Measurements from ENCODE around the gene ATOSA. TPM values are rescaled to one million over a fixed set of nuclear protein-coding genes. Genes with fewer than 3 reads are reported as not detected.

Gene ATOSA
- total and polyA plus RNA-seq, 2 of the 8 experiments (the other 6 are each of a cell fraction or from before 2014, with no cell fraction given) = 4.6 to 7.9 TPM

DNA sequence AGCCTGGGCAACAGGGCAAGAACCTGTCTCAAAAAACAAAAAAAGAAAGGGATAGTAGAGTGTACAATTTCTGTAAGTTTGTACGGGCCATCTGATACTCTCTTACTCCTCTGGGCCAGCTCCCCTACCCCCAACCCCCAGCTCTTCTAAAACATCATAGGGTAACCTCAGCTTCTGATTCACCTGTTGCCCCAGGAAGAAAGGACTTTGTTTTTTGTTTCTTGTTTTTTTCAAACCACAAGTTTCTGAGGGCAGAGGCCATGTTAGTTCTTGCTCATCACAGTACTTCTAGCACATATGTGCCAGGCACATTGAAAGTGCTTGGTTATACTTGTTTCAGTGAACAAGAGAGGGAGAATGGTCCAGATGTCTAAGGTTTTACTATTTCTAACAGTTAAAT is 20.2 kb downstream of the ATOSA start:
- Histone ChIP-seq H3K9ac (replicated peaks in 1 of 4; ENCODE audit: extremely low read depth in 1 of 4, low read depth in 3 of 4, low read length in 3 of 4) (no peak overlapping the region), H2BK120ac (replicated peaks; ENCODE audit: low read depth, low read length) (no peak overlapping the region), H2AK5ac (ENCODE audit: low read depth, low read length) (no peak overlapping the region), H4K20me1 (replicated peaks in 1 of 2; ENCODE audit: control insufficient read depth in 1 of 2, insufficient read depth in 2 of 2, low read length in 2 of 2) (no peaks in the 10 kb centered on the region), H3K56ac (replicated peaks; ENCODE audit: insufficient read length, low read depth, low read length) (no peak overlapping the region), H3K18ac (ENCODE audit: extremely low read depth, low read length) (no peak overlapping the region), H2BK20ac (ENCODE audit: low read length) (no peak overlapping the region), H3K79me2 (ENCODE audit: control insufficient read depth in 1 of 2, insufficient read depth in 2 of 2, low read length in 2 of 2) (no peaks in the 10 kb centered on the region), H3K4me1 (replicated peaks in 1 of 4; ENCODE audit: control insufficient read depth in 3 of 4, insufficient read depth in 4 of 4, low read length in 3 of 4) (no peaks in the 10 kb centered on the region), H3K27me3 (replicated peaks in 1 of 4; ENCODE audit: control insufficient read depth in 3 of 4, extremely low read depth in 1 of 4, insufficient read depth in 3 of 4, low read length in 3 of 4) (no peaks in the 10 kb centered on the region), H3K9me3 (ENCODE audit: insufficient read depth in 2 of 2, low read depth in 1 of 2, low read length in 1 of 2) (no peaks in the 10 kb centered on the region), H4K5ac (ENCODE audit: insufficient read length, low read depth, low read length) (no peak overlapping the region), H3K23ac (ENCODE audit: insufficient read length) (no peak overlapping the region), H2AFZ (ENCODE audit: low read length) (no peak overlapping the region), H2BK5ac (ENCODE audit: low read depth, low read length) (no peak overlapping the region), H3K14ac (ENCODE audit: insufficient read length) (no peak overlapping the region), H3K27ac (ENCODE audit: low read depth, low read length) (no peak overlapping the region), H4K8ac (ENCODE audit: extremely low read depth, insufficient read depth, low read length) (no peak overlapping the region), H4K91ac (replicated peaks; ENCODE audit: insufficient read length, low read length) (no peak overlapping the region), H3K36me3 (ENCODE audit: control insufficient read depth in 2 of 4, insufficient read depth in 4 of 4, low read length in 3 of 4) (no peaks in the 10 kb centered on the region), H2BK15ac (ENCODE audit: low read length) (no peak overlapping the region), H2BK12ac (ENCODE audit: low read depth, low read length) (no peak overlapping the region), H3K4me2 (ENCODE audit: insufficient read depth in 1 of 2, low read depth in 2 of 2, low read length in 2 of 2) (no peak overlapping the region), H3K23me2 (ENCODE audit: low read depth, low read length) (no peaks in the 10 kb centered on the region; the same call in 1 of the 2 replicates), H3K79me1 (ENCODE audit: low read depth, low read length) (no peaks in the 10 kb centered on the region), H3K4me3 (ENCODE audit: extremely low read depth in 1 of 4, insufficient read depth in 2 of 4, low read depth in 3 of 4, low read length in 4 of 4) (no peak overlapping the region), H3K4ac (replicated peaks; ENCODE audit: insufficient read length, low read depth, low read length) (no peak overlapping the region)
- ChIA-PET CTCF (ENCODE audit: partially characterized antibody) (interaction anchor here (1.0 to 1.4 kb wide), 2 partner anchors 11 to 15 kb away, joined by 3 to 5 read pairs; no protein-coding TSS in a partner anchor), POLR2A (ENCODE audit: partially characterized antibody) (no interaction called here)
- WGBS, 2 experiments (ENCODE audit: extremely low coverage in 1 of 2, insufficient coverage in 1 of 2, insufficient read length in 1 of 2, insufficient replicate concordance in 2 of 2, low coverage in 1 of 2, low lambda C conversion rate in 2 of 2, missing lambda C conversion rate in 1 of 2) = 100% methylated on average over 1 of the region's 1 CpG; no CpG with 5 or more reads in 1 of the 2 experiments
- no peak for DNase-seq (ENCODE audit: low read depth in 1 of 2, low spot score in 2 of 2)
- FAIRE-seq = no peak
- TF ChIP-seq SIN3A (conservative IDR thresholded peaks at IDR 0.05 in 1 of 2, IDR thresholded peaks at IDR 0.05 in 1 of 2; ENCODE audit: low read depth in 1 of 2, low read length in 2 of 2) (no peak), RAD21 (IDR thresholded peaks at IDR 0.05 in 1 of 2, conservative IDR thresholded peaks at IDR 0.05 in 1 of 2; ENCODE audit: low read depth in 2 of 2, low read length in 2 of 2) (no peak), TBP (IDR thresholded peaks at IDR 0.05; ENCODE audit: low read depth, low read length) (no peak), CHD2 (IDR thresholded peaks at IDR 0.05; ENCODE audit: low read length) (no peak), EZH2 (IDR thresholded peaks at IDR 0.05; ENCODE audit: low read depth, low read length, severe bottlenecking) (no peak), EP300 (IDR thresholded peaks at IDR 0.05; ENCODE audit: borderline replicate concordance in 1 of 2, low read depth in 2 of 2, low read length in 2 of 2) (no peak), SP1 (IDR thresholded peaks at IDR 0.05; ENCODE audit: low read depth, low read length) (no peak), CBX8 (IDR thresholded peaks at IDR 0.05; ENCODE audit: borderline replicate concordance, low read depth, low read length) (no peak), PHF8 (conservative IDR thresholded peaks at IDR 0.05; ENCODE audit: low read depth, low read length) (no peak), SP2 (IDR thresholded peaks at IDR 0.05; ENCODE audit: low read length) (no peak)
- TF ChIP-seq, protein P1, sequence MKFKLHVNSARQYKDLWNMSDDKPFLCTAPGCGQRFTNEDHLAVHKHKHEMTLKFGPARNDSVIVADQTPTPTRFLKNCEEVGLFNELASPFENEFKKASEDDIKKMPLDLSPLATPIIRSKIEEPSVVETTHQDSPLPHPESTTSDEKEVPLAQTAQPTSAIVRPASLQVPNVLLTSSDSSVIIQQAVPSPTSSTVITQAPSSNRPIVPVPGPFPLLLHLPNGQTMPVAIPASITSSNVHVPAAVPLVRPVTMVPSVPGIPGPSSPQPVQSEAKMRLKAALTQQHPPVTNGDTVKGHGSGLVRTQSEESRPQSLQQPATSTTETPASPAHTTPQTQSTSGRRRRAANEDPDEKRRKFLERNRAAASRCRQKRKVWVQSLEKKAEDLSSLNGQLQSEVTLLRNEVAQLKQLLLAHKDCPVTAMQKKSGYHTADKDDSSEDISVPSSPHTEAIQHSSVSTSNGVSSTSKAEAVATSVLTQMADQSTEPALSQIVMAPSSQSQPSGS (IDR thresholded peaks at IDR 0.05; ENCODE audit: low read length) = no peak

Data from H1 (cell line).